ENCODE measurements around the gene PPL.

DNA sequence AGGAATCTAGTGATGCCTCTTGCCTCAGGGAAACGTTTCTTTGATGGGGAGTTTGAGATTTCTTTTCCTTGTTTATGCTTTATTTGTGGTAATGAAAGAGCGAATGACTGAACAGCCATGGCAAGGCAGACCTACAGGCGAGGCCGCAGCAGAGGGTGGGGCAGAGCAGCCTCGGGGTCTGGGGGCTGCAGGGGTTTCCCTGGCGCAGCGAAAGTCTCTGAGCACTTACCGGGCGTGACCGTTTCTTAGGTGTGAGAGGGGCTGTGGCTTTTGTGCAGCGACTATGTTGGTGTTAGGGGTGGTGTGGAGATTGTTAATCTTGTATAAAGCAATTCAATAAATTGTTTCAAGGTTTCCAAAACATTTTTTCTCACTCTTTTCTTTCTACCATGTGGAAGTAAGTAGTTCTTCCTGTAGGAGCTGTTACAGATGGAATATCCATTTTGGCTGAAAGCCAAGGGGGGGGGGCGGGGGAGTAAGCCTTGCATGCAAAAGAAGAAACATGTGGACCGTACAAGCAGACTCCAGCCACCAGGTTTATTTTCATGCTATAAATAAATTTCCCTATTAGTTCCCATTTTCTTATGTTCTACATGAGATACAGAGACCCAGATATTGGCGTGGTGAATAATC lies 54.8 kb downstream of the PPL start:
- TF ChIP-seq POLR2A (IDR thresholded peaks at IDR 0.05; ENCODE audit: low read length) (no peak), GATA1 (IDR thresholded peaks at IDR 0.05; ENCODE audit: low read depth, low read length) (no peak)
